ENCODE results near the gene TUBA1A.

GRCh38 chr12:49190974-49191373 lies 2.1 kb upstream of the TUBA1A start:
- TF ChIP-seq EZH2phosphoT487 (IDR thresholded peaks at IDR 0.05; ENCODE audit: insufficient read depth, low read depth) (no peak), EZH2 (IDR thresholded peaks at IDR 0.05; ENCODE audit: insufficient read depth, poor library complexity, severe bottlenecking) (no peak)

All from GM23248 (cell line).